Stomach (tissue), 9 donors: Measurements from ENCODE around the gene NOL4. TPM values are rescaled to one million over a fixed set of nuclear protein-coding genes. Genes with fewer than 3 reads are reported as not detected.
"Not testable (repeated sequence)": the region's sequence is repeated elsewhere in the genome, so short reads cannot be mapped to it uniquely, and the experiment has no call there.

ENCODE experiments used
- DNase-seq, 2 donors: peaks; one replicate each; pipeline versions ENCODE4 v3.0.0 to v3.0.0-alpha.2; 2013 to 2019
- H3K27ac ChIP-seq, 5 donors: fragments of 200-600 bp in 4 of 5; sonication (generic) in 4 of 5; one replicate each; pipeline ENCODE4 v1.5.1; 2013 to 2019; ENCODE audit warnings: mild to moderate bottlenecking in 1 of 5, moderate library complexity in 1 of 5
- H3K27me3 ChIP-seq, 3 donors: fragments of 200-600 bp; sonication (generic); one replicate each; pipeline ENCODE4 v1.5.1; 2017 to 2019; ENCODE audit warnings: mixed run types in 1 of 3
- H3K36me3 ChIP-seq, 4 donors: fragments of 200-600 bp; sonication (generic); 1 replicate in 3 of 4; 2 replicates in 1 of 4; pipeline ENCODE4 v1.5.1; 2016 to 2019
- H3K4me1 ChIP-seq, 4 donors: fragments of 200-600 bp; sonication (generic); one replicate each; pipeline ENCODE4 v1.5.1; 2016 to 2019
- H3K4me3 ChIP-seq, 4 donors: fragments of 200-600 bp; sonication (generic) in 3 of 4; one replicate each; pipeline ENCODE4 v1.5.1; 2016 to 2019; ENCODE audit warnings: mild to moderate bottlenecking in 1 of 4
- H3K9me3 ChIP-seq, 4 donors: fragments of 200-600 bp; sonication (generic); one replicate each; pipeline ENCODE4 v1.5.1; 2016 to 2019
- EP300 ChIP-seq: sonication (generic); formaldehyde crosslinking; IDR thresholded peaks from one replicate; pipeline ENCODE4 v1.6.1; 2017; ENCODE audit warnings: antibody characterized with exemption
- POLR2A ChIP-seq, 4 donors: fragments of 450-650 bp; IDR thresholded peaks; one replicate each; pipeline ENCODE4 v1.6.1; 2016; ENCODE audit warnings: antibody characterized with exemption in 4 of 4, control low read depth in 2 of 4, mild to moderate bottlenecking in 1 of 4, moderate library complexity in 1 of 4
- POLR2AphosphoS5 ChIP-seq, 3 donors: sonication (generic); formaldehyde crosslinking; IDR thresholded peaks; one replicate each; pipeline ENCODE4 v1.6.1; 2016; ENCODE audit warnings: antibody characterized with exemption in 3 of 3
- WGBS, 5 donors: extraction: QIAGEN DNeasy Blood & Tissue Kit in 3 of 5; methylation state at CpG; one replicate each; pipeline versions ENCODE4 v1.1.5 to v1.1.7; 2013 to 2018; 5-methylcytosine and 5-hydroxymethylcytosine counted together
- intact Hi-C: fragments of 100-400 bp; cut with DNase I; formaldehyde crosslinking; loops from one replicate; pipeline ENCODE4 v1.15.1; 2023; ENCODE audit warnings: low total_unique reads
- polyA plus RNA-seq, 3 donors: library from polyadenylated mRNA; stranded (reverse); fragments of 200-250 nt; gene quantifications; one replicate each; pipeline ENCODE4 v1.2.3, GENCODE V29; 2013
- total RNA-seq, 5 donors: library from RNA; depleted of rRNA; stranded (reverse); fragments of >200 nt; gene quantifications; one replicate each; pipeline versions ENCODE4 v1.1.0 to v1.2.3, GENCODE V29; 2014 to 2016
- TF ChIP-seq, protein P1 (sequence below), 7 experiments: fragments of 450-650 bp in 4 of 7; fragments of 200-600 bp in 3 of 7; sonication (generic) in 3 of 7; IDR thresholded peaks; one replicate each; pipeline ENCODE4 v1.5.1; 2016 to 2019; ENCODE audit warnings: antibody characterized with exemption in 7 of 7, control low read depth in 2 of 7, mild to moderate bottlenecking in 1 of 7
- donor health status: healthy with polysubstance abuse.
- donor health status: Bipolar disorder and iron deficiency.
- donor health status: healthy.

NOL4 gene
- total and polyA plus RNA-seq, 8 donors, result 0.08 to 1.8 (median 0.17) TPM; not detected in 4

DNA sequence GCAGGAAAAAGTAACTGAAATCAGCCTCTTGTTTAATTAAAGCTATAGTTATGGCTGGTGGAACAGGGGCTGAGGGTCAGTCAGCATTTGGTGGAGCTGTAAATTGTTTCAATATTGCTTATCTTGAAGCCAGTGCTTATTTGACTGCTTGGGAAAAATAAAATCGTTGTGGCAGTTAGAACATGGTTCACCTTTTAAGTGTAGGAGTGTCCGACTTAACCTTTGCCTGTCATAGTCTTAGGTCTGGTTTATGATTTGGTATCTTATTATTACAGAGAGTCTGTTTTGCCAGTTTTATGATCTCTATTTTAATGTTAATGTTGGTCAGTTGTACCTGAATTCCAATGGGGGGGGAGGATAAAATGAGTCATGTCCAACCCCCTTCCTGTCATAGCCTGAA lies 27.2 kb upstream of the NOL4 start:
- H3K27me3 ChIP-seq, result no peaks in the 10 kb centered on the region
- no peak for DNase-seq
- H3K4me3 ChIP-seq, result no peak overlapping the region
- TF ChIP-seq EP300, result no peak
- TF ChIP-seq, protein P1, sequence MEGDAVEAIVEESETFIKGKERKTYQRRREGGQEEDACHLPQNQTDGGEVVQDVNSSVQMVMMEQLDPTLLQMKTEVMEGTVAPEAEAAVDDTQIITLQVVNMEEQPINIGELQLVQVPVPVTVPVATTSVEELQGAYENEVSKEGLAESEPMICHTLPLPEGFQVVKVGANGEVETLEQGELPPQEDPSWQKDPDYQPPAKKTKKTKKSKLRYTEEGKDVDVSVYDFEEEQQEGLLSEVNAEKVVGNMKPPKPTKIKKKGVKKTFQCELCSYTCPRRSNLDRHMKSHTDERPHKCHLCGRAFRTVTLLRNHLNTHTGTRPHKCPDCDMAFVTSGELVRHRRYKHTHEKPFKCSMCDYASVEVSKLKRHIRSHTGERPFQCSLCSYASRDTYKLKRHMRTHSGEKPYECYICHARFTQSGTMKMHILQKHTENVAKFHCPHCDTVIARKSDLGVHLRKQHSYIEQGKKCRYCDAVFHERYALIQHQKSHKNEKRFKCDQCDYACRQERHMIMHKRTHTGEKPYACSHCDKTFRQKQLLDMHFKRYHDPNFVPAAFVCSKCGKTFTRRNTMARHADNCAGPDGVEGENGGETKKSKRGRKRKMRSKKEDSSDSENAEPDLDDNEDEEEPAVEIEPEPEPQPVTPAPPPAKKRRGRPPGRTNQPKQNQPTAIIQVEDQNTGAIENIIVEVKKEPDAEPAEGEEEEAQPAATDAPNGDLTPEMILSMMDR (IDR thresholded peaks at IDR 0.05), result no peak
- TF ChIP-seq POLR2A (IDR thresholded peaks at IDR 0.05), result no peak
- no peak for TF ChIP-seq POLR2AphosphoS5 (IDR thresholded peaks at IDR 0.05)
- no peaks in the 10 kb centered on the region for H3K4me1 ChIP-seq
- H3K27ac ChIP-seq, result no peak overlapping the region
- H3K9me3 ChIP-seq, result peaks cover 0 to 19% (median 12%) of the 10 kb centered on the region in 4 donors
- WGBS, 5 donors, result 57 to 91% (median 73%) methylated on average over 2 of the region's 2 CpGs
- intact Hi-C loops, result no loop called here
- H3K36me3 ChIP-seq, result no peaks in the 10 kb centered on the region

DNA sequence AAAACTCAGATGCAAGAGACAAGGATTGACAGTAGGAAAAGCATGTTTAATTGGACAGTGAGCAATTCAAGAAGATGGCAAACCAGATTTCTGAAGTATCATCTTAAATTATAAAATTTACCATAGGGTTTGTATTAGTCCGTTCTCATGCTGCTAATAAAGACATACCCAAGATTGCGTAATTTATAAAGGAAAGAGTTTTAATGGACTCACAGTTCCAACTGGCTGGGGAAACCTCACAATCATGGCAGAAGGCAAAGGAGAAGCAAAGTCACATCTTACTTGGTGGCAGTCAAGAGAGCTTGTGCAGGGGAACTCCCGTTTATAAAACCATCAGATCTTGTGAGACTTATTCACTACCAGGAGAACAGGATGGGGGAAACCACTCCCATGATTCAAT lies 24.0 kb upstream of the NOL4 start:
- Histone ChIP-seq H3K27me3 (no peaks in the 10 kb centered on the region), H3K4me3 (no peak overlapping the region), H3K4me1 (no peaks in the 10 kb centered on the region), H3K9me3 (peaks cover 0 to 19% (median 12%) of the 10 kb centered on the region in 4 donors), H3K36me3 (no peaks in the 10 kb centered on the region), H3K27ac (no peak overlapping the region)
- TF ChIP-seq, protein P1 (IDR thresholded peaks at IDR 0.05), result no peak
- TF ChIP-seq POLR2AphosphoS5 (IDR thresholded peaks at IDR 0.05), result no peak
- TF ChIP-seq EP300, result no peak
- TF ChIP-seq POLR2A (IDR thresholded peaks at IDR 0.05), result no peak
- intact Hi-C loops, result no loop called here
- 85 to 96% (median 90%) methylated on average over 3 of the region's 3 CpGs for WGBS, 5 donors
- DNase-seq, result no peak

DNA sequence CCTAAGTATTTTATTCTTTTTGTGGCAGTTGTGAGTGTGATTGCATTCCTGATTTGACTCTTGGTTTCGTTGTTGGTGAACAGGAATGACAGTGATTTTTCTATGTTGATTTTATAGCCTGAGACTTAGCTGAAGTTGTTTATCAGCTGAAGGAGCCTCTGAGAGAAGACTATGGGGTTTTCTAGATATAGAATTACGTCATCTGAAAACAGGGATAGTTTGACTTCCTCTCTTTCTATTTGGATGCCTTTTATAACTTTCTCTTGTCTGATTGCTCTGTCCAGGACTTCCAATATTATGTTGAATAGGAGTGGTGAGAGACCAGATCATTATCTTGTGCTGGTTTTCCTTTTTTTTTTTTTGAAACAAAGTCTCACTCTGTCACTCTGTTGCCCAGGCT lies 18.0 kb upstream of the NOL4 start:
- Histone ChIP-seq H3K27me3 (no peaks in the 10 kb centered on the region), H3K4me3 (no peak overlapping the region), H3K4me1 (no peaks in the 10 kb centered on the region), H3K36me3 (no peaks in the 10 kb centered on the region), H3K9me3 (peaks cover 0 to 10% (median 3%) of the 10 kb centered on the region in 4 donors), H3K27ac (no peak overlapping the region)
- no peak for DNase-seq
- intact Hi-C loops, result no loop called here
- TF ChIP-seq POLR2A (IDR thresholded peaks at IDR 0.05), result no peak
- no peak for TF ChIP-seq POLR2AphosphoS5 (IDR thresholded peaks at IDR 0.05)
- TF ChIP-seq, protein P1 (IDR thresholded peaks at IDR 0.05), result no peak
- TF ChIP-seq EP300, result no peak
- WGBS, 5 donors, result 55 to 66% (median 62%) methylated on average over 2 of the region's 2 CpGs

DNA sequence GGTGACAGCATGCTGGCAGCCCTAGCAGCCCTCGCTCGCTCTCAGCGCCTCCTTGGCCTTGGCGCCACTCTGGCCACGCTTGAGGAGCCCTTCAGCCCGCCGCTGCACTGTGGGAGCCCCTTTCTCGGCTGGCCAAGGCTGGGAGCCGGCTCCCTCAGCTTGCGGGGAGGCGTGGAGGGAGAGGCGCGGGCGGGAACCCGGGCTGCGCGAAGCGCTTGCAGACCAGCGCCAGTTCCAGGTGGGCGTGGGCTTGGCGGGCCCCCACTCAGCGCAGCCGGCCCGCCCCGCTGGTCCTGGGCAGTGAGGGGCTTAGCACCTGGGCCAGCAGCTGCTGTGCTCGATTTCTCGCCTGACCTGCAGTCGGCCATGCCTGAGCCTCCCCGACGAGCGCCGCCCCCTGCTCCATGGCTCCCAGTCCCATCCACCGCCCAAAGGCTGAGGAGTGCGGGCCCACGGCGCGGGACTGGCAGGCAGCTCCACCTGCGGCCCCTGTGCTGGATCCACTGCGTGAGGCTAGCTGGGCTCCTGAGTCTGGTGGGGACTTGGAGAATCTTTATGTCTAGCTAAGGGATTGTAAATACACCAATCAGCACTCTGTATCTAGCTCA lies 9.2 kb upstream of the NOL4 start:
- DNase-seq, H3K9me3 ChIP-seq, H3K4me1 ChIP-seq, H3K27ac ChIP-seq, H3K36me3 ChIP-seq, H3K27me3 ChIP-seq, H3K4me3 ChIP-seq, intact Hi-C loops: not testable (repeated sequence)
- WGBS, 5 donors, result 92 to 97% (median 95%) methylated on average over 24 to 39 of the region's 39 CpGs

DNA sequence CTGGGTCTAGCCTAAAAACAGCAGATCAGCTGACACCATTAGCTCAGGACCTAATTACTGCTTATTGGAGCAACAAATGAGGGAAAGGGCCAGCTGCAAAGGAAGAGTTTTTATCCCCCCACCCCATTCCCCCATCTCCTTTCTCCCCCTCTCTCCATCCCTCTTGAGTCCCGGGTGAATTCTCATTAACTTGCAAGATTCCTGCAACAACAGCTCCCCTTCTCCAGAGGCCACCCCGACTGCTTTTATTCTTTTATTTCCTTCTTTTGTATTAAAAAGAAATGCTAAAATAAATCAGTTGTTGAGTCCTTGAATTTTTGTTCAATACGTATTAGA lies 473 bp upstream of the NOL4 start:
- Histone ChIP-seq H3K4me1 (peaks cover 29 to 39% (median 36%) of the 10 kb centered on the region in 4 donors), H3K9me3 (no peaks in the 10 kb centered on the region), H3K27me3 (peaks cover 8 to 68% (median 46%) of the 10 kb centered on the region in 3 donors), H3K4me3 (peak overlapping the region in 2 of 4 donors; percentile 49 to 60), H3K27ac (no peak overlapping the region), H3K36me3 (no peaks in the 10 kb centered on the region)
- intact Hi-C loops, result no loop called here
- DNase-seq, result no peak
- WGBS, 5 donors, result 20 to 22% (median 21%) methylated on average over 3 of the region's 3 CpGs
- TF ChIP-seq POLR2A (IDR thresholded peaks at IDR 0.05), result no peak
- no peak for TF ChIP-seq POLR2AphosphoS5 (IDR thresholded peaks at IDR 0.05)
- TF ChIP-seq EP300, result no peak
- TF ChIP-seq, protein P1 (IDR thresholded peaks at IDR 0.05), result no peak
